Dendritic cell treated with granulocyte-macrophage colony-stimulating factor and Interleukin-4, amounts not matched to agents 40 ng/mL and 50 ng/mL, for 4 days (primary cell): Measurements from ENCODE around the gene CARD14.
"Not testable (repeated sequence)": the region's sequence is repeated elsewhere in the genome, so short reads cannot be mapped to it uniquely, and the experiment has no call there.

Source experiments
- H3K27ac Mint-ChIP-seq: one replicate; pipeline ENCODE4 v1.8.0; 2022; ENCODE audit warnings: mild to moderate bottlenecking, mixed read lengths
- H3K27me3 Mint-ChIP-seq: one replicate; pipeline ENCODE4 v1.8.0; 2022; ENCODE audit warnings: mild to moderate bottlenecking, mixed read lengths
- H3K36me3 Mint-ChIP-seq: one replicate; pipeline ENCODE4 v1.8.0; 2022; ENCODE audit warnings: low read depth, mixed read lengths
- H3K4me1 Mint-ChIP-seq: one replicate; pipeline ENCODE4 v1.8.0; 2022; ENCODE audit warnings: low read depth, mixed read lengths
- H3K4me3 Mint-ChIP-seq: one replicate; pipeline ENCODE4 v1.8.0; 2022; ENCODE audit warnings: mild to moderate bottlenecking, moderate library complexity, mixed read lengths
- H3K9me3 Mint-ChIP-seq: one replicate; pipeline ENCODE4 v1.8.0; 2022; ENCODE audit warnings: mixed read lengths
- intact Hi-C: fragments of 100-400 bp; cut with micrococcal nuclease; formaldehyde crosslinking; loops from one replicate; pipeline ENCODE4 v1.15.0; 2022

CARD14 gene

DNA sequence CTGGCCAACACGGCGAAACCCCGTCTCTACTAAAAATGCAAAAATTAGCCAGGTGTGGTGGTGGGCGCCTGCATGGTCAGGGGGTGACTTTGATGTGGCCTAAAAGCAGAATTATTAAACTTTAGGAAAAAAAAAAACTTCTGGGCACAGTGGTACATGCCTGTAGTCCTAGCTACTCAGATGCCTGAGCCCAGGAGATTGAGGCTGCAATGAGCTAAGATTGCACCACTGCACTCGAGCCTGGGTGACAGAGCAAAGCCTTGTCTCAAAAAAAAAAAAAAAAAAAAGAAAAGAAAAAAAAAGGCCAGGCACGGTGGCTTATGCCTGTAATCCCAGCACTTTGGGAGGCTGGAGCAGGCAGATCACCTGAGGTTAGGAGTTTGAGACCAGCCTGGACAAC is 29.5 kb downstream of the CARD14 start:
- peaks cover 25% of the 10 kb centered on the region for H3K4me1 Mint-ChIP-seq
- not testable (repeated sequence) for H3K4me3 Mint-ChIP-seq, H3K9me3 Mint-ChIP-seq, H3K27ac Mint-ChIP-seq
- H3K36me3 Mint-ChIP-seq, result peaks cover 46% of the 10 kb centered on the region
- intact Hi-C loops, result loop anchor here (5.0 kb wide), 1 partner anchor 53 kb away; no protein-coding TSS in a partner anchor
- peaks cover 11% of the 10 kb centered on the region for H3K27me3 Mint-ChIP-seq

DNA sequence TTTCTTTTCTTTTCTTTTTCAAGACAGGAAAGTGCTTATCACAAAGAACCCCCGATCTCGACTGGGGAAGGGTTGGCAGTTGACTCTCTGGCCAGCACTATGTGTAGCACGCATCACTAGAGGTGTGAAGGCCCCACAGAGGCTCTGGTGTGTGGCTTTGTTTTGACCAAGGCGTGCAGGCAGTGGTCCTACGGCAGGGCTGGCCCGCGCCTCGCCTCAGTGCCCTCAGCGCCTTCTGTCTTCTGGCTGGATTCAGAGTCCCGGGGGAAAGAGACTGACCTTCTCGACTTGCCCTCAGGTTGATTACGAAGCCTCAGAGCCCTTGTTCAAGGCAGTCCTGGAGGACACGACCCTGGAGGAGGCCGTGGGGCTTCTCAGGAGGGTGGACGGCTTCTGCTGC is 31.6 kb downstream of the CARD14 start:
- intact Hi-C loops, result no loop called here
- peak overlapping the region; percentile 9 for H3K27ac Mint-ChIP-seq
- H3K4me1 Mint-ChIP-seq, result peaks cover 34% of the 10 kb centered on the region
- peaks cover 3% of the 10 kb centered on the region for H3K27me3 Mint-ChIP-seq
- peaks cover 64% of the 10 kb centered on the region for H3K36me3 Mint-ChIP-seq
- H3K4me3 Mint-ChIP-seq, result no peak overlapping the region
- no peaks in the 10 kb centered on the region for H3K9me3 Mint-ChIP-seq

DNA sequence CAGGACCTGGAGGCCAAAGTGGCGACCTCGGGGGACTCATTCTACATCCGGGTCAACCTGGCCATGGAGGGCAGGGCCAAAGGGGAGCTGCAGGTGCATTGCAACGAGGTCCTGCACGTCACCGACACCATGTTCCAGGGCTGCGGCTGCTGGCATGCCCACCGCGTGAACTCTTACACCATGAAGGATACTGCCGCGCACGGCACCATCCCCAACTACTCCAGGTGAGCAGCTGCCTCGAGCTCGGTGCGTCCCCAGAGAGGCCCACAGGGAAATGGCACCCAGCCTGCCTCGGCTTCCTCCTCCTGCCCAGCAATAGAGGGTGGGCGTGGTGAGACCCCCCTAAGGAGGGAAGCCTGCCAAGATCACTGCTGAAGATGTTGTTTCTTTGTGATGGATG is 32.4 kb downstream of the CARD14 start:
- H3K4me1 Mint-ChIP-seq, result peaks cover 37% of the 10 kb centered on the region
- intact Hi-C loops, result no loop called here
- H3K36me3 Mint-ChIP-seq, result peaks cover 72% of the 10 kb centered on the region
- peak overlapping the region; percentile 9 for H3K27ac Mint-ChIP-seq
- H3K4me3 Mint-ChIP-seq, result no peak overlapping the region
- no peaks in the 10 kb centered on the region for H3K9me3 Mint-ChIP-seq
- H3K27me3 Mint-ChIP-seq, result peaks cover 3% of the 10 kb centered on the region

DNA sequence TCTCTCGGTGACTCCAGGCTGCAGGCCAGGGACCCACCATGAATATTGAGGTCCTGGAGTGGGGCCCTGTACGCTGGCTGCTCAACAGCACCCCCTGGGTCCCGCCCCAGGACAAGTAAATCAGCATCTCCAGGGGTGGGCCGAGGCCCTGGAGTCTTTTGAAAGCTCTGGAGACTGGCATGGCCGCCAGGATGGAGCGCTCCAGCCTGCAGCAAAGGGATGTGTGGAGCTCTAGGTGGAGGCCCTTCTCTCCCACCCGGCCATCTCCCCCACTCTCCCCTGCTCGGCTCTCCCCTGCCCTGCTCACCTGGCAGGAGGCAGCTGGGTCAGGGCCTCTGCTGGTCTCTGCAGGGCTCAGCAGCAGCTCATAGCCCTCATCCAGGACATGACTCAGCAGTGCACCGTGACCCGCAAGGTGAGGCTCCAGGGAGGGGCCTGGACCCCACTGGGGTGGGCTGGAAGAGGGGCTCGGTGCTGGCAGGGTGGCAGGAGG is 33.7 kb downstream of the CARD14 start:
- no peak overlapping the region for H3K27ac Mint-ChIP-seq

DNA sequence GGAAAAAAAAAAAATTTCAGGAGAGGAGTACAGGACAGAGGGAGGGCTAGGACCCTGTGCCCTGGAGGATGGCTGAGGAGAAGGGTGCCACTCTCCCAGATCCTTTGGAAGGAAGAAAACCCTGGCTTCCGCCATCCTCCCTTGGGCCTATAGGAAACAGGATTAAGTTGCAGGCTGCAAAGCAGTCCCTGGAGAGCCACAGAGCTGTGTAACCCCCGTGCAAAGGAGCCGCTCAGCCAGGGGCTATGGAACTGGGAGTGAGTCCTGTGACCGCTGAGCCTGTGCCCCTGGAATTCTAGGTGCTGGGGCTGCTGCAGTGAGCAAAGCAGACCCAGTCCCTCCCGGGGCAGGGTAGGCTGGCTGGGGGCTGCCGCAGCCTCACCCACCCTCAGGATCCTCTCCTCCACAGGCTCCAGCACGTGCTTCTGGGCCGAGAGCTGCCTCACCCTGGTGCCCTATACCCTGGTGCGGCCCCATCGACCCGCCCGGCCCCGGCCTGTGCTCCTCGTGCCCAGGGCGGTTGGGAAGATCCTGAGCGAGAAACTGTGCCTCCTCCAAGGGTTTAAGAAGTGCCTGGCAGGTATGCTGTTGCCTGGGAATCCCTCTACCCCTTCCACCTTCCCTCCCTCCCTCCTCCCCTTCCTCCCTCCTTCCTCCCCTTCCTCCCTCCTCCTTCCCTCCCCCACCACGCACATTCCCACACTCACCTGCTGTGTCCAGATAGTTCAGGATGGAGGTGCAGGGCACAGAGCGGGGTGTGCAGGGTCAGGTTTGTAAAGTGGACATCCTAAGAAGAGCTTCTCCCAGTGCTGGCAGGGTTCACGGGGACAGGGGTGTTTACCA is 35.0 kb downstream of the CARD14 start:
- peaks cover 44% of the 10 kb centered on the region for H3K4me1 Mint-ChIP-seq
- H3K27ac Mint-ChIP-seq, result peak overlapping the region; percentile 34
- H3K27me3 Mint-ChIP-seq, result peaks cover 3% of the 10 kb centered on the region
- H3K36me3 Mint-ChIP-seq, result peaks cover 89% of the 10 kb centered on the region
- intact Hi-C loops, result no loop called here
- H3K9me3 Mint-ChIP-seq, result no peaks in the 10 kb centered on the region
- no peak overlapping the region for H3K4me3 Mint-ChIP-seq

More for the DNA sequence above, 33.7 kb downstream of the CARD14 start:
- Mint-ChIP-seq H3K9me3 (no peaks in the 10 kb centered on the region), H3K4me1 (peaks cover 31% of the 10 kb centered on the region), H3K36me3 (peaks cover 75% of the 10 kb centered on the region), H3K4me3 (no peak overlapping the region), H3K27me3 (peaks cover 3% of the 10 kb centered on the region)
- intact Hi-C loops, result no loop called here

DNA sequence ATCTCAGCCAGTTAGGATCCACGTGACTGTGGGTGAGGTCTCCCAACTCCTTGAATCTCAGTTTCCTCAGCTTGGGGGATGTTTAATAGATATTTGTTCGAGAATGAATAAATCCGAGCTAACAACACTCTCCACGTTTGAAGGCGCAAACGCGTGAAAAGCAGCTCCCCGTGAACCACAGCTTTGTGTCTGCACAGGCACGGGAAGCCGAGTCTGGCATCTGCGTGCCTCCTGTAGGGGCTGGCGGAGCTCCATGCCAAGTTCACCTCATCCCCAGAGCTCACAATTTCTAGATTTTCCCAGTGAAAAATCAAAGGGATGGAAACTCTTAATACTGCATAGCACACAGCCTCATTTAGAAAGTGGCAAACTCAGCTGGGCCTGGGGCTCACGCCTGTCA is 36.0 kb downstream of the CARD14 start:
- no peaks in the 10 kb centered on the region for H3K9me3 Mint-ChIP-seq

DNA sequence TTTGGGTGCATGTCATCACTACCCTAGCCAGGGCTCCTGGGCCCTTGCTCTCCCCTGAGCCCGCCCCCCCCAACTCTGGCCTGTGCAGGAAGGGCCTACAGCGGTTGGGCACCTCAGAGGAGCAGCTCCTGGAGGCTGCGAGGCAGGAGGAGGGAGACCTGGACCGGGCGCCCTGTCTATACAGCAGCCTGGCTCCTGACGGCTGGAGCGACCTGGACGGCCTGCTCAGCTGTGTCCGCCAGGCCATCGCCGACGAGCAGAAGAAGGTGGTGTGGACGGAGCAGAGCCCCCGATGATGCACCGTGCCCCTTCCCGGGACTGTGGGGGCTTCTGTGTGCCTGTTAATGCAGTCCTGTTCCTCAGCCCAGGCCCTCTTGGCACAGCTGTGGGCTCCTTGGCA is 38.2 kb downstream of the CARD14 start:
- H3K36me3 Mint-ChIP-seq, result peaks cover 97% of the 10 kb centered on the region
- peak overlapping the region; percentile 68 for H3K27ac Mint-ChIP-seq
- no peak overlapping the region for H3K4me3 Mint-ChIP-seq
- peaks cover 3% of the 10 kb centered on the region for H3K27me3 Mint-ChIP-seq
- H3K4me1 Mint-ChIP-seq, result peaks cover 70% of the 10 kb centered on the region
- intact Hi-C loops, result no loop called here
- H3K9me3 Mint-ChIP-seq, result no peaks in the 10 kb centered on the region

More for the DNA sequence above, 36.0 kb downstream of the CARD14 start:
- no peak overlapping the region for H3K4me3 Mint-ChIP-seq
- peaks cover 97% of the 10 kb centered on the region for H3K36me3 Mint-ChIP-seq
- intact Hi-C loops, result no loop called here
- peaks cover 3% of the 10 kb centered on the region for H3K27me3 Mint-ChIP-seq
- H3K27ac Mint-ChIP-seq, result no peak overlapping the region
- peaks cover 53% of the 10 kb centered on the region for H3K4me1 Mint-ChIP-seq

DNA sequence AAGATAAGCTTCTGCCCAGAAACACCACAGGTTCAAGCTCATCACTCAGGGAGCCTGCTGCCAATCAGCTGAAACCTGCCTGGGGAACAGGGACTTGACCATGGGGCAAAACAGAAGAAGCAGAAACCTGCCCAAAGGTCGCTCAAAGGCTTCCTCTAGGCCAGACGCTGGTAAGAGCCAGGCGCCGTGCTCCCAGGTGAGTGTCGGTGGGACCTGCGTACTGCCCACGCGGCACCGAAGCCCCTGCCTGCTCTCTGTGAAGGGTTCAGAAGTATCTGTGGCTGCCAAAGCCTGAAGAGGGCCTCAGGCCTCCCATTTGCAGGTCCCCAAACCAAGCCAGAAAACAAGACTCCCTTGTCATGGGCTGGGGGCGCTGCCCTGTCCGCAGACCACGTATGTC is 39.9 kb downstream of the CARD14 start:
- Mint-ChIP-seq H3K9me3 (no peaks in the 10 kb centered on the region), H3K27me3 (no peaks in the 10 kb centered on the region), H3K27ac (peak overlapping the region; percentile 68), H3K36me3 (peaks cover 97% of the 10 kb centered on the region), H3K4me3 (no peak overlapping the region), H3K4me1 (peaks cover 80% of the 10 kb centered on the region)
- intact Hi-C loops, result no loop called here

DNA sequence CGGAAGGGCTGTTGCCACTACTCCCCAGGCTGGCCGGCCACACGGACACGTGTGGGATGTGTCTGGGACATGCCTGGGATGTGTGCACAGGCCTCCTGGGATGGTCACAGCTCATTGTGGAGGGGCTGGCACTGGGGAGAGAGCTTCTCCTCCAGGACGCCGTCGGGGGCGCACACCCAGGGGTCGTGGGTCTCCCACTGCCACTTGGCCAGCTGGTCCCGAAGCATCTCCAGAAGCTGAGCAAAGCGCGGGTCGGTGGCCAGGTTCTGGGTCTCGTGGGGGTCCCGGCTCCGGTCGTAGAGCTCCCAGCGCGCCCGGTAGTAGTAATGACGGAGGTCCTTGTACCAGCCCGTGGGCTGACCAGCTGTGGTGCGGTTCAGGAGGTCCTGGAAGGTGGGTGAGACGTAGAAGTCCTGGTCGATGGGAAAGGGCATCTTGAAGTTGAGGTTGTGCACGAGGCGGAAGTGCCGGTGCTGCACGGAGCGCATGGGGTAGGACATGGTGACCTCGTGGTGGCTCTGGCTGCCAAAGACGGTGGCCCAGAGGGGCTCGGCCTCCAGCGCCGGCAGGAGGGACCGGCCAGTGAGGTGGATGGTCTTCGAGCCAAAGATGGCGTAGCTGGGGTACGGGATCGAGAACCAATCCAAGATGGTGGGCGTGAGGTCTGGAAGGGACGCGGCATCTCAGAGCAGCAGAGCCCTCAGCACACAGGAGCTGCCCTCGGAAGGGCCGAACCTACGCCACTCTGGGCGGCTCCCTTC is 40.7 kb downstream of the CARD14 start:
- peaks cover 97% of the 10 kb centered on the region for H3K36me3 Mint-ChIP-seq
- no peaks in the 10 kb centered on the region for H3K9me3 Mint-ChIP-seq
- no peak overlapping the region for H3K4me3 Mint-ChIP-seq
- no peaks in the 10 kb centered on the region for H3K27me3 Mint-ChIP-seq
- peaks cover 82% of the 10 kb centered on the region for H3K4me1 Mint-ChIP-seq
- H3K27ac Mint-ChIP-seq, result peak overlapping the region; percentile 68
- intact Hi-C loops, result no loop called here

DNA sequence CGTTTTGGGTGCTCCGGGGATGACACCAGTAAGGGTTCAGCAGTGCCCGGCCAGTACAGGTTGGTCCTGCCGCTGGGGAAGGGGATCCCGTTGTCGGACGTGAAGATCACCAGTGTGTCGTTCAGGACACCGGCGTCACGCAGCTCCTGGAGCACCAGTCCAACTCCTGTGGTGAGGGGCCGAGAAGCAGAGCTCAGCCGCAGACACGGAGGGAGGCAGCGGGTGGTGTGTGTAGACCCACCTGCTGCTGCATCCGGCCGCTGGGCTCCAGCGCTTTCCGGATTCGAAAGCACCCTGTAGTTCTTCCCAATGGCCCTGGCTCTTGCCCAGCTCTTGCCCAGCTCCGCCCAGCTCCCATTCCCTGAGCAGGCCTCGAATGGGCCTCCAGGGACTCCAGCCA is 42.3 kb downstream of the CARD14 start:
- H3K9me3 Mint-ChIP-seq, result no peaks in the 10 kb centered on the region
- H3K27me3 Mint-ChIP-seq, result peaks cover 2% of the 10 kb centered on the region
- H3K4me3 Mint-ChIP-seq, result peak overlapping the region; percentile 39
- intact Hi-C loops, result no loop called here
- peak overlapping the region; percentile 87 for H3K27ac Mint-ChIP-seq
- peaks cover 87% of the 10 kb centered on the region for H3K4me1 Mint-ChIP-seq
- H3K36me3 Mint-ChIP-seq, result peaks cover 100% of the 10 kb centered on the region

DNA sequence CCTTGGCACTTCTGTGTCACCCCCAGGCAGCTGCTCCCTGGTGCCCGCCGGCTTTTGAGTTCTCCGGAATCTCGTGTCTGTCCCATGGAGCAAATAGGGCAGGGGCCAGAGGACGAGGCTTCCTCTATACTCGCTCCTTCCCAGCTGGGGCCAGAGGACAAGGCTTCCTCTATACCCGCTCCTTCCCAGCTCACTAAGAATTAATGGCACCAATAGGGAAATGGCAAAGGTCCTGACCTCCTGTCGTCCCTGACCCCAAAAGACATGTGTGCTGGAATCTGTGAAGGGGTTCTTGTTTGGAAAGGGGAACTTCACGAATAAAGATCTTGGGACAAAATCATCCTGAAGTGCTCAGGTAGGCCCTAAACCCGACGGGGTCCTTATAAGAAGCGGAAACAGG is 42.7 kb downstream of the CARD14 start:
- H3K27me3 Mint-ChIP-seq, result peaks cover 6% of the 10 kb centered on the region
- no peaks in the 10 kb centered on the region for H3K9me3 Mint-ChIP-seq
- H3K4me3 Mint-ChIP-seq, result peak overlapping the region; percentile 48
- peaks cover 100% of the 10 kb centered on the region for H3K36me3 Mint-ChIP-seq
- H3K27ac Mint-ChIP-seq, result peak overlapping the region; percentile 87
- H3K4me1 Mint-ChIP-seq, result peaks cover 87% of the 10 kb centered on the region
- intact Hi-C loops, result no loop called here

DNA sequence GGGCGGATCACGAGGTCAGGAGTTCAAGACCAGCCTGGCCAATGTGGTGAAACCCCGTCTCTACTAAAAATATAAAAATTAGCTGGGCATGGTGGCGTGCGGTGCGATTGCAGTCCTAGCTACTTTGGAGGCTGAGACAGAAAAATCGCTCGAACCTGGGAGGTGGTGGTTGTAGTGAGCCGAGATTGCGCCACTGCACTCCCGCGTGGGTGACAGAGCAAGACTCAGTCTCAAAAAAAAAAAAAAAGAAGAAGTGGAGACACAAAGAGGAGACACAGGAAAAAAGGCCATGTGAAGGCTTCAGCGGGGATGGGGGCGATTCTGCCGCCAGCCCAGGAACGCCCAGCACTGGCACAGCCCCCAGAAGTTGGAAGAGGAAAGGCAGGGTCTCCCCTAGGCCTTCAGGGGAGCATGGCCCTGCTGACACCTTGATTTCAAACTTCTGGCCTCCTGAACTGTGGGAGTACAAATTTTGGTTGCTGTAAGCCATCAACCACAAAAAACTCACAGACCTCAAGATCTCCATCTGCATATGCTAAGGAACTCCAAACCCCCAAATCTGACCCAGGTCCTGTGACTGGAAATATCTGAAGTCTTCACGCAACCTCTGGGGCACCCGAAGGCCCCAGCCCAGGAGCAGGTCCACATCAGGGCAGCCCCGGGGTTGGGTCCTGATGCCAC is 43.3 kb downstream of the CARD14 start:
- H3K27ac Mint-ChIP-seq, result peak overlapping the region; percentile 87
- H3K4me1 Mint-ChIP-seq, result peaks cover 92% of the 10 kb centered on the region
- intact Hi-C loops, result no loop called here
- peaks cover 100% of the 10 kb centered on the region for H3K36me3 Mint-ChIP-seq
- peaks cover 7% of the 10 kb centered on the region for H3K27me3 Mint-ChIP-seq
- peak overlapping the region; percentile 48 for H3K4me3 Mint-ChIP-seq
- H3K9me3 Mint-ChIP-seq, result no peaks in the 10 kb centered on the region

DNA sequence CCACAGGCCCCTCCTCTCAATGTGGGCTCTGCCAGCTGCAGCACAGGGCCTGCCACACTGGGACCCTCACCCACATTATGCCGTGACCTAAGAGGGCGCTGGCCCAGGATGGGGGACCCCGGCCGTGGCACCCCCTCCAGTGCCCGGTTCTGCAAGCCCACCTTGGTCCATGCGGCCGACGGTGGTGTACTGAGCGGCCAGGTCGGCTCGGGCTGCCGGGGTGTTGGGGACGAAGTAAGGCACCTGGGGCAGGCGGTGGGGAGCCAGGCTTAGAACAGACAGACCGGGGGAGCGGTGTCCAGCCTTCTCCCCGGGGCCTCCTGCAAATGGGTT is 43.8 kb downstream of the CARD14 start:
- H3K27ac Mint-ChIP-seq, result peak overlapping the region; percentile 87
- H3K27me3 Mint-ChIP-seq, result peaks cover 9% of the 10 kb centered on the region
- intact Hi-C loops, result no loop called here
- H3K4me1 Mint-ChIP-seq, result peaks cover 93% of the 10 kb centered on the region
- peaks cover 100% of the 10 kb centered on the region for H3K36me3 Mint-ChIP-seq
- H3K4me3 Mint-ChIP-seq, result peak overlapping the region; percentile 6
- no peaks in the 10 kb centered on the region for H3K9me3 Mint-ChIP-seq
